Right renal cortex interstitium (tissue), 3 donors: ENCODE measurements around the gene CES1. TPM values are rescaled to one million over a fixed set of nuclear protein-coding genes. Genes with fewer than 3 reads are reported as not detected.
"Not testable (repeated sequence)": the region's sequence is repeated elsewhere in the genome, so short reads cannot be mapped to it uniquely, and the experiment has no call there.

Experiments used
- DNase-seq, 3 donors: peaks; one replicate each; pipeline ENCODE4 v3.0.0-alpha.2; 2013; ENCODE audit warnings: low read depth in 3 of 3, low spot score in 2 of 3
- polyA plus RNA-seq, 3 donors: library from polyadenylated mRNA; unstranded; fragments of 120-200 nt; gene quantifications; one replicate each; pipeline ENCODE4 v1.2.1, GENCODE V29; 2013; ENCODE audit not compliant: insufficient read length in 3 of 3

CES1 gene
- polyA plus RNA-seq = 10 to 100 TPM in 1 of 3 donors, 1 to 10 TPM in 2; 2.0 to 18.3 (median 2.1) TPM

GRCh38 chr16:55832773-55833691 is at the start of gene CES1:
Gene CES1 (minus strand): TSS chr16:55833096. CDS start chr16:55833055, 41 bp downstream.
- DNase-seq = no peak

- no peak for DNase-seq
Observed at GRCh38 chr16:55876854-55877253, 44.0 kb upstream of the CES1 start.

- no peak for DNase-seq
Observed at GRCh38 chr16:55875273-55875672, 42.4 kb upstream of the CES1 start, which contains the start of gene CES5A. Gene CES5A (minus strand): TSS chr16:55875373. CDS start chr16:55875221, 152 bp downstream.

GRCh38 chr16:55873122-55873521 is 40.2 kb upstream of the CES1 start:
- DNase-seq = no peak

- no peak for DNase-seq
Observed at GRCh38 chr16:55872130-55872529, 39.2 kb upstream of the CES1 start.

- no peak for DNase-seq
Observed at GRCh38 chr16:55871411-55872038, 38.6 kb upstream of the CES1 start.

- no peak for DNase-seq
Observed at GRCh38 chr16:55868980-55869379, 36.1 kb upstream of the CES1 start.

- DNase-seq = no peak
Observed at GRCh38 chr16:55868137-55868536, 35.2 kb upstream of the CES1 start.

- DNase-seq = no peak
Observed at GRCh38 chr16:55861288-55861687, 28.4 kb upstream of the CES1 start.

GRCh38 chr16:55857650-55858049 is 24.8 kb upstream of the CES1 start:
- DNase-seq = not testable (repeated sequence)

- DNase-seq = no peak
Observed at GRCh38 chr16:55856950-55857349, 24.1 kb upstream of the CES1 start.

- DNase-seq = no peak
Observed at GRCh38 chr16:55853114-55853513, 20.2 kb upstream of the CES1 start.

- no peak for DNase-seq
Observed at GRCh38 chr16:55849536-55849935, 16.6 kb upstream of the CES1 start.

GRCh38 chr16:55846598-55847346 is 13.9 kb upstream of the CES1 start:
- DNase-seq = no peak

GRCh38 chr16:55843105-55843395 is 10.2 kb upstream of the CES1 start:
- DNase-seq = no peak

GRCh38 chr16:55842369-55843104 is 9.6 kb upstream of the CES1 start:
- DNase-seq = peak in 2 of 3 donors; percentile 18 to 27

- no peak for DNase-seq
Observed at GRCh38 chr16:55839115-55839514, 6.2 kb upstream of the CES1 start.

- no peak for DNase-seq
Observed at GRCh38 chr16:55836158-55836611, 3.3 kb upstream of the CES1 start.

GRCh38 chr16:55835581-55835980 is 2.7 kb upstream of the CES1 start:
- no peak for DNase-seq

- not testable (repeated sequence) for DNase-seq
Observed at GRCh38 chr16:55835173-55835572, 2.3 kb upstream of the CES1 start.
